Measurements from ENCODE around the gene APBA2.
"Not testable (repeated sequence)": the region's sequence is repeated elsewhere in the genome, so short reads cannot be mapped to it uniquely, and the experiment has no call there.

The APBA2 gene

GRCh38 chr15:29018120-29018805, 132.5 kb downstream of the APBA2 start:
- DNase-seq, result no peak

- no peak for DNase-seq
Observed at GRCh38 chr15:29018995-29019976, 133.5 kb downstream of the APBA2 start.

- DNase-seq, result no peak
Observed at GRCh38 chr15:29021857-29022256, 136.1 kb downstream of the APBA2 start.

GRCh38 chr15:29024662-29025061, 138.9 kb downstream of the APBA2 start:
- DNase-seq, result no peak

GRCh38 chr15:29025411-29025810, 139.6 kb downstream of the APBA2 start:
- not testable (repeated sequence) for DNase-seq

DNA sequence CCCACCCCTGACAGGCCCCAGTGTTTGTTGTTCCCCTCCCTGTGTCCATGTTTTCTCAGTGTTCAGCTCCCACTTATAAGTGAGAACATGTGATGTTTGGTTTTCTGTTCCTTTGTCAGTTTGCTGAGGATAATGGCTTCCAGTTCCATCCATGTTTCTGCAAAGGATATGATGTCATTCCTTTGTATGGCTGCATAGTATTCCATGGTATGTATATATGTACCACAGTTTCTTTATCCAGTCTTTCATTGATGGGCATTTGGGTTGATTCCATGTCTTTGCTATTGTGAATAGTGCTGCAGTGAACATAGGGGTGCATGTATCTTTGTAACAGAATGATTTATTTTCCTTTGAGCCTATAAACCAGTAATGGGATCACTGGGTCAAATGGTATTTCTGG, 142.4 kb downstream of the APBA2 start:
- DNase-seq, result not testable (repeated sequence)

DNA sequence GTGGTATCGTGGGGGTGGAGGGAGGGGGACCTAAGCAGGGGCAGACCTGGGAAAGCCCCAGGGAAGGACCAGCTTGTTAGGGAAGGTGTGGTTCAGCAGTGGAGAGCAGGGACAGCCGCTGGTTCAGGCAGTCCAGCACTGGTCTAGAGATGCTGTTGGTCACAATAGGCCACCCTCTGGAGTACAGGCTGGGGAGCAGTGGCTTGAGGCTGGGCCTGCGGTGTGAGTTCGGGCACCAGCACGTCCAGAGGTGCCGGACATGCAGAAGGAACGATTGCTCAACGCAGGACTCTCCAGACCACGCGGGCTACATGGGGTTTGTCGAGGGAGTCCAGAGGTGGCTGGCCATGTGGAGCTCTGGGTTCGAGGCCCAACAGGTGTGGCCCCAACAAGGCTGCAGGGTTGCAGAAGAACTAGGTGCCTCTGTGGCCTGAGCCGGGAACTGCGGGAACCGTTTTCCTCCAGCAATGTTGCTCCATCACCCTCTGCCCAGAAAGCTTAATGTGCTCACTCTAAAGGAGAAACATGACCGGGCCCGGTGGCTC, 143.9 kb downstream of the APBA2 start:
- no peak for DNase-seq

- no peak for DNase-seq
Observed at GRCh38 chr15:29031502-29032228, 145.9 kb downstream of the APBA2 start.

- DNase-seq, result no peak
Observed at GRCh38 chr15:29032229-29032625, 146.5 kb downstream of the APBA2 start.

DNA sequence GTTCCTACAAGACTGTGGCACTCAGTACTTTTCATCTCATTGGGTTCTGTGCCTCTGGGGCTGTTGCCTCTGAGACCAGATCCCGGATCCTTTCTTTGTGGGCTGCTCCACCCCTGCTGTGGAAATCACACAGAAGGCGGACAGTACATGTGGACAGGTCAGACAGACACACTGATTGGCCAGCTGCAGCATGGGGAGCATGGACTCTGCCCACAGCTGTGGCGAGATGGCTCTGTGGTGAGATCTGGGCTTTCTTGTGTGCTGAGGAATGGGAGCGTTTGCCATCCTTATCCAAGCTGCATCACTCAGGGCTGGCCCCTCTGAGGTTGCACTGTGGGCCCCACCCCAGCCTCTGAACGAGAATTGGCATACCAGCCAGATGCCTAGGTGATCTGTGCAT, 147.0 kb downstream of the APBA2 start:
- no peak for DNase-seq

GRCh38 chr15:29034151-29034550, 148.4 kb downstream of the APBA2 start:
- DNase-seq, result no peak

GRCh38 chr15:29034593-29035335, 149.0 kb downstream of the APBA2 start:
- no peak for DNase-seq

DNA sequence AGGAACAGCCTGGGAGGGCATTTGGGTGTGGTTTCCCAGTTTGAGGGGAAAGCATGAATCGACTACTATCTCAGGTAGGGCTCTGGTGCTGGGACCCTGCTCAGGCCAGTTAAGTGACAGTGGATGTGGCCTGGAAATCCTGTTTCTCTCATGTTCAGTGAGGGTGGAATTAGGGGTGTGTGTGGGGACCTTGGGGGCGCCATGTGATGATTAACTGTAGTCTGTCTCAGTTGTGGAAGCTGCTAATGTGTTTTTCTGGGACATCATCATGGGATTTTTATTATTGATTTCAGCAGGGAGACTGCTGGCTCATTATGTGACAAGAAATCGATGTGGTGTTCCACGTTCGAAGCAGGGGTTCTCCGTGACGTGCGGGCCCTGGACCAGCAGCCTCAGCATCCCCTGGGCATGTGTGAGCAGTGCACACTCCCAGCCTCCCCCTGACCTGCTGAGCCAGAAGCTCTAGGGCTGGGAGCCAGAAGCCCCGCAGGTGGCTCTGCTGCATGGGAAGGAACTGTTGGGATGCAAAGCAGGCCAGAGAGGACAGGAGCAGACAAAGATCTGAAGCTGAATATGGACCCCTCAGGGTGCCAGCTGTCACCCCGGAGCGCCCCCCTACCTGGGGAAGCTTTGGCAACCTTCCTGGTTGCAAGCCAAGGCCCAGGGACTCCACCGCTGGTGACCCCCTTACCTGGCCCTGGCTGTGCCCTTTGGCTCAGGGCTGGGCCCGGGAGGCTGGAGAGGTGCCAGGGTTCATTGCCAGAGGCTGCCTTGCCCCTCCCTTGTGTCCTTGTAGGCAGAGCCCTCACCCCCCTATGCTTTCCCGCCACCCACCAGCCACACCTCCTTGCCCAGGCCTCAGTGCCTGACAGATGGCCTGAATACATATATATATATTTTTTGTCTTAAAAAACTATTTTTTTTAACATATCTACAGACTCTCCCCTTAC, 149.8 kb downstream of the APBA2 start:
- peak; percentile 68 for DNase-seq

DNA sequence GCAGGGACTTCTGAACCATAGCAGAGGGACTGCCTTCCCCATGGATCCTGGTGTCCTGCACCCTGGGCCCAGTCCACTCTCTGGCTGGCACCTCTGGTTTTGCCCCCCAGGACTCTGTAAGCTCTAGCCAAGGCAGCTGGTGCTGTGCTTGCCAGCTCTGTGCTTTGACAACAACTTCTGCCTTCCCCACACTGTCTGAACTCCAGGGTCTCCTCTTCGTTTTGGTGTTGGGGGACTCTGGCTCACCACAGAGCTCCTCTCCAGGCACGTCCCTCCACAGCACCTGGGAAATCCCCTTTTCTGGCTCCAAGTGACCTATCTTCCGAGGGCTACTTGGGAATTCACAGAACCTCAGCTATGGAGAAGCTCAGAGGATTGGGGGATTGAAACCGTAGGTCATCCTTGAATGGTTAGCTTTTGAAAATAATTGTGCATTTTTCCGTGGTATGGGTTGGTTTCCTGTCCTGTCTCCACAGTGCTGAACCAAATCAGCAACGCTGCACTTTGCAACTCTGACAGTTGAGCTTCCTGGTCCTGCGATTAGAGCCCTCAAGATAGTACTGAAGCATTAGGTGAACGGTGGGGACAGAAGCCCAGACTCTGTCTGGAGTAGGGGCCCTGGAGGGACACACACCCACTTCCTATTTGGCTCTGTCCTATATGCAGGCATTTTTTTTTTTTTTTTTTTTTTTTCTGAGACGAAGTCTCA, 152.4 kb downstream of the APBA2 start:
- DNase-seq, result no peak

- no peak for DNase-seq
Observed at GRCh38 chr15:29039466-29040369, 153.9 kb downstream of the APBA2 start.

DNA sequence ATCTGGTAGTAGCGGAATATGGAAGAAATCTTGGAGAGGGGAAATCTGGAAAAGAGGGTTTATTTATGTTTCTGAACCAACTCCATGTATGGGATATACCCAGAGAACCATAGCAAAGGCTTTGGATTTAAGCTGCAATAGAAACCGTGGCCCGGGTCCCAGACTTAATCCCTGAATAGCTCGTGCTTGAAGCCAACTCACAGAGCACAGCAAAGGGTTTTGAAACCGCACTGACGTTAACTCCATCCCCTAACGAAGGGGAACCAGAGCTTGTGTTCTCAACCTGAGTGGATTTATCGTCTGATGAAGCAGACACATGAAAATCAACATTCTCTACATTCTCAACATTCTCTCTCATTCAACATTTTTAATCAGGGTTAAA, 154.6 kb downstream of the APBA2 start:
- DNase-seq, result peak; percentile 84

- DNase-seq, result peak; percentile 42
Observed at GRCh38 chr15:29043736-29044502, 158.1 kb downstream of the APBA2 start.

DNA sequence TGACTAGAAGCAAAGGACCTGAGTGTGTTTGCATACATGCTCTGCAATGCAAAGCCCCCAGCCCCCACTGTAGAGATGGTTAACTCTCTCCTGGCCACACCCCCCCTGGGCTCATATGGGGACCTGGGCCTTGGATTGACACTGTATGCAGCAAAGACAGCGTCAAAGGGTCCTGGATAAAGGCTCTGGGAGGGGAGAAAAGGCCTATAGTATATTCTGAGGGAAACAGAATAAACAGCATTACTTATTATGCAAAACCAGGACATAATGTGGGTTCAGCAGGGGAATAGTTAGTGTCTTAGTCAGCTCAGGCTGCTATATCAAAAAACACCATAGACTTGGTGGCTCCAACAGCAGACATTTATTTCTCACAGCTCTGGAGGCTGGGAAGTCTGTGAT, 158.7 kb downstream of the APBA2 start:
- DNase-seq, result no peak

- DNase-seq, result not testable (repeated sequence)
Observed at GRCh38 chr15:29045161-29045560, 159.4 kb downstream of the APBA2 start.

All from eye (tissue), 1 donor.